ENCODE measurements around the gene PLXNB1.

- TF ChIP-seq POLR2A (IDR thresholded peaks at IDR 0.05) (no peak), CTCF (IDR thresholded peaks at IDR 0.05) (no peak), POLR2AphosphoS5 (IDR thresholded peaks at IDR 0.05) (no peak), EP300 (IDR thresholded peaks at IDR 0.05; ENCODE audit: low read depth) (no peak)
Measured at GRCh38 chr3:48475188-48475587, 45.3 kb upstream of the PLXNB1 start.
